MM.1S (cell line): ENCODE data around the gene NAT16.
"Not testable (repeated sequence)": the region's sequence is repeated elsewhere in the genome, so short reads cannot be mapped to it uniquely, and the experiment has no call there.

ENCODE experiments used
- CTCF ChIP-seq: fragments of 300-600 bp; sonication (generic); IDR thresholded peaks from 2 replicates; pipeline ENCODE4 v1.5.1; 2016; ENCODE audit warnings: antibody characterized with exemption, low read length, mixed read lengths
- EZH2 ChIP-seq: fragments of 300-600 bp; sonication (generic); optimal IDR thresholded peaks from 2 replicates; pipeline ENCODE3; 2017; ENCODE audit warnings: low read depth, mild to moderate bottlenecking, antibody characterized with exemption, low read length, mixed read lengths
- EZH2phosphoT487 ChIP-seq: fragments of 300-600 bp; sonication (generic); IDR thresholded peaks from 2 replicates; pipeline ENCODE4 v1.6.1; 2018; ENCODE audit warnings: antibody characterized with exemption, low read length

GRCh38 chr7:101203740-101204738, 23.9 kb upstream of the NAT16 start:
- TF ChIP-seq CTCF, EZH2, EZH2phosphoT487: not testable (repeated sequence)
